IMR-90 (cell line): Measurements from ENCODE around the gene OSCP1. TPM values are rescaled to one million over a fixed set of nuclear protein-coding genes. Genes with fewer than 3 reads are reported as not detected.

Experiments used
- ATAC-seq: fragments of 200-7000 bp; cut with Tn5 transposase; 2 replicates; pipeline ENCODE4 v1.9.1; 2020; ENCODE audit warnings: low read depth, mild to moderate bottlenecking, moderate library complexity
- BruUV-seq: library from RNA; stranded (reverse); fragments of 400-500 nt; replicated peaks from 2 replicates; lab custom pipeline; 2021; lab: Mats Ljungman, UMichigan
- CTCF ChIA-PET: fragments of 300-600 bp; formaldehyde crosslinking; extraction: SDS; loops from one replicate; lab custom pipeline; 2021; ENCODE audit warnings: antibody characterized with exemption; lab: Yijun Ruan, JAX
- POLR2A ChIA-PET: fragments of 300-600 bp; sonication (Branson Sonifier 250); formaldehyde crosslinking; loops from one replicate; lab custom pipeline; 2022; ENCODE audit warnings: antibody characterized with exemption; ENCODE audit not compliant: unreplicated experiment; lab: Charles Lee
- DNase-seq: peaks from one replicate; pipeline ENCODE4 v3.0.0; 2013
- H2AFZ ChIP-seq: replicated peaks from 2 replicates; pipeline ENCODE3; 2013; ENCODE audit warnings: low read length, mild to moderate bottlenecking; ENCODE audit not compliant: poor library complexity
- H2AK5ac ChIP-seq: 2 replicates; pipeline ENCODE4 v1.6.1; 2013; ENCODE audit warnings: low read depth, low read length, inconsistent platforms
- H2AK9ac ChIP-seq: replicated peaks from 2 replicates; pipeline ENCODE3; 2013; ENCODE audit warnings: mild to moderate bottlenecking, low read depth, low read length, moderate library complexity; ENCODE audit not compliant: poor library complexity
- H2BK120ac ChIP-seq: 2 replicates; pipeline ENCODE4 v1.6.1; 2013; ENCODE audit warnings: low read depth, low read length, inconsistent platforms
- H2BK15ac ChIP-seq: 3 replicates; pipeline ENCODE4 v1.6.1; 2013; ENCODE audit warnings: low read depth, low read length, inconsistent platforms
- H2BK20ac ChIP-seq: 2 replicates; pipeline ENCODE4 v1.6.1; 2013; ENCODE audit warnings: low read depth, mild to moderate bottlenecking, inconsistent platforms, low read length, moderate library complexity
- H2BK5ac ChIP-seq: 2 replicates; pipeline ENCODE4 v1.6.1; 2013; ENCODE audit warnings: mild to moderate bottlenecking, low read depth, low read length, inconsistent platforms; ENCODE audit not compliant: poor library complexity, severe bottlenecking
- H3K14ac ChIP-seq: replicated peaks from 2 replicates; pipeline ENCODE4 v1.6.1; 2013; ENCODE audit warnings: low read depth, low read length, inconsistent platforms
- H3K18ac ChIP-seq: 2 replicates; pipeline ENCODE4 v1.6.1; 2013; ENCODE audit warnings: low read depth, low read length, control low read depth
- H3K23ac ChIP-seq: 2 replicates; pipeline ENCODE4 v1.6.1; 2013; ENCODE audit warnings: low read depth, low read length, inconsistent platforms
- H3K27ac ChIP-seq: 2 replicates; pipeline ENCODE4 v1.5.1; 2013; ENCODE audit warnings: mild to moderate bottlenecking, control low read depth, low read length; ENCODE audit not compliant: insufficient read depth
- H3K27me3 ChIP-seq: 2 replicates; pipeline ENCODE4 v1.6.1; 2013; ENCODE audit warnings: low read length; ENCODE audit not compliant: control insufficient read depth, insufficient read depth
- H3K36me3 ChIP-seq: 2 replicates; pipeline ENCODE4 v1.6.1; 2013; ENCODE audit warnings: low read length, mixed read lengths; ENCODE audit not compliant: control insufficient read depth, insufficient read depth
- H3K4ac ChIP-seq: 2 replicates; pipeline ENCODE4 v1.6.1; 2013; ENCODE audit warnings: low read depth, low read length, inconsistent platforms
- H3K4me1 ChIP-seq: 2 replicates; pipeline ENCODE4 v1.6.1; 2013; ENCODE audit warnings: low read length, mixed read lengths; ENCODE audit not compliant: control insufficient read depth, insufficient read depth
- H3K4me2 ChIP-seq: 2 replicates; pipeline ENCODE4 v1.6.1; 2013; ENCODE audit warnings: low read depth, mild to moderate bottlenecking, control low read depth, low read length, moderate library complexity
- H3K4me3 ChIP-seq: 2 replicates; pipeline ENCODE4 v1.5.1; 2013; ENCODE audit warnings: low read depth, mild to moderate bottlenecking, control low read depth, low read length, moderate library complexity; ENCODE audit not compliant: insufficient read depth
- H3K56ac ChIP-seq: 2 replicates; pipeline ENCODE4 v1.6.1; 2013; ENCODE audit warnings: low read length, inconsistent platforms; ENCODE audit not compliant: insufficient read depth; ENCODE audit errors: extremely low read depth
- H3K79me1 ChIP-seq, 2 experiments: 2 replicates each; pipeline ENCODE4 v1.6.1; 2013; ENCODE audit warnings: low read length in 2 of 2, inconsistent platforms in 1 of 2, low read depth in 1 of 2
- H3K9ac ChIP-seq: 2 replicates; pipeline ENCODE4 v1.6.1; 2013; ENCODE audit warnings: low read depth, low read length, control low read depth
- H3K9me1 ChIP-seq: 2 replicates; pipeline ENCODE4 v1.6.1; 2013; ENCODE audit warnings: low read length, inconsistent platforms; ENCODE audit not compliant: insufficient read depth
- H3K9me3 ChIP-seq: 2 replicates; pipeline ENCODE4 v1.6.1; 2013; ENCODE audit warnings: low read length; ENCODE audit not compliant: control insufficient read depth, insufficient read depth
- H4K20me1 ChIP-seq: 2 replicates; pipeline ENCODE4 v1.6.1; 2013; ENCODE audit warnings: low read length, inconsistent platforms; ENCODE audit not compliant: insufficient read depth
- H4K5ac ChIP-seq: 2 replicates; pipeline ENCODE4 v1.6.1; 2013; ENCODE audit warnings: mild to moderate bottlenecking, low read depth, low read length, control low read depth
- H4K8ac ChIP-seq, 2 experiments: 2 replicates each; pipeline ENCODE4 v1.6.1; 2013; ENCODE audit warnings: low read depth in 2 of 2, low read length in 2 of 2, control low read depth in 1 of 2, inconsistent platforms in 1 of 2
- H4K91ac ChIP-seq: 2 replicates; pipeline ENCODE4 v1.6.1; 2013; ENCODE audit warnings: low read depth, low read length, inconsistent platforms; ENCODE audit not compliant: insufficient read depth
- BHLHE40 ChIP-seq: fragments of 150-350 bp; IDR thresholded peaks from 2 replicates; pipeline ENCODE4 v1.6.1; 2016; ENCODE audit warnings: mild to moderate bottlenecking, low read depth, low read length
- FOS ChIP-seq: fragments of 150-350 bp; IDR thresholded peaks from 2 replicates; pipeline ENCODE4 v1.6.1; 2016; ENCODE audit warnings: low read depth, low read length
- MAFK ChIP-seq: IDR thresholded peaks from 2 replicates; pipeline ENCODE4 v1.6.1; 2012; ENCODE audit warnings: low read depth, low read length, improper control_type of control experiment
- MAZ ChIP-seq: IDR thresholded peaks from 2 replicates; pipeline ENCODE4 v1.6.1; 2012; ENCODE audit warnings: low read depth, mild to moderate bottlenecking, low read length, improper control_type of control experiment, moderate library complexity, borderline replicate concordance
- MXI1 ChIP-seq: IDR thresholded peaks from 2 replicates; pipeline ENCODE4 v1.6.1; 2012; ENCODE audit warnings: low read depth, mild to moderate bottlenecking, low read length, moderate library complexity, borderline replicate concordance
- POLR2A ChIP-seq: IDR thresholded peaks from 2 replicates; pipeline ENCODE4 v1.6.1; 2012; ENCODE audit warnings: mild to moderate bottlenecking, low read depth, low read length
- RAD21 ChIP-seq: IDR thresholded peaks from 2 replicates; pipeline ENCODE4 v1.6.1; 2012; ENCODE audit warnings: low read length, improper control_type of control experiment
- RCOR1 ChIP-seq: IDR thresholded peaks from 2 replicates; pipeline ENCODE4 v1.6.1; 2012; ENCODE audit warnings: mild to moderate bottlenecking, low read length, improper control_type of control experiment; ENCODE audit not compliant: insufficient replicate concordance
- SMC3 ChIP-seq: fragments of 150-350 bp; IDR thresholded peaks from 2 replicates; pipeline ENCODE4 v1.6.1; 2016; ENCODE audit warnings: low read depth, mild to moderate bottlenecking, antibody characterized with exemption, low read length, moderate library complexity
- WGBS, 2 experiments: methylation state at CpG; one replicate each; pipeline versions ENCODE4 v1.1.5 to v1.1.7; 2013; ENCODE audit warnings: missing lambda C conversion rate in 2 of 2; ENCODE audit not compliant: insufficient read length in 1 of 2; ENCODE audit errors: extremely low coverage in 2 of 2; 5-methylcytosine and 5-hydroxymethylcytosine counted together
- dilution Hi-C: fragments of 300-500 bp; cut with HindIII; formaldehyde crosslinking; loops from one replicate; pipeline ENCODE4 v1.14.3; 2018; ENCODE audit warnings: low sequenced_read_pairs; ENCODE audit not compliant: unreplicated experiment
- in situ Hi-C: fragments of 300-500 bp; cut with MboI; formaldehyde crosslinking; loops from 3 replicates; pipeline ENCODE4 v1.14.3; 2019; ENCODE audit warnings: low sequenced_read_pairs, inconsistent platforms, mixed read lengths
- intact Hi-C: fragments of 100-400 bp; cut with micrococcal nuclease; formaldehyde crosslinking; loops from 2 replicates; pipeline ENCODE4 v1.10.0; 2022
- polyA plus RNA-seq, 3 experiments: library from polyadenylated mRNA; depleted of rRNA; stranded (reverse); fragments of >200 nt; gene quantifications; 2 replicates each; pipeline ENCODE4 v1.2.3, GENCODE V29; 2012; ENCODE audit warnings: low replicate concordance in 1 of 3
- total RNA-seq: library from RNA; depleted of rRNA; stranded (reverse); fragments of >200 nt; gene quantifications from 2 replicates; pipeline ENCODE4 v1.2.3, GENCODE V29; 2012

The OSCP1 gene
- total and polyA plus RNA-seq, 2 of the 4 experiments (the other 2 are of a cell fraction): 7.8 to 11.8 TPM

DNA sequence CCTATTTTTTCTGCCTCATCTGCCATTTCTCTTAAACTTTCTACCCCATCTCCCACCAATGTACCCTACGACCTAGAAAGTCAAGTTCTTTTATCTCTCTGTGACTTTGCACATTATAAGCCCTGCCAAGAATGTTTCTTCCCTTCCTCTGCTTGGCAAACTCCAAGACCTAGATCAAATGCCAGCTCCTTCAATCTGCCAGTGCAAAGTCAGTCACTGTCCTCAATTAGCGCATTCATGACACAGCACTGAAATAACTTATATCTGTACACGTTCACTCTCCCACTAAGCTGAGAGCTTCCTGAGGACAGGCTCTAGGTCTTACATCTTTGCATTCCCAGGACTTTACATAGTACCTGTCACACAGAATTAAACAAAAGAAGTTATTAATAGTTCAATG lies 31.1 kb downstream of the OSCP1 start (continued):
- TF ChIP-seq POLR2A: no peak

DNA sequence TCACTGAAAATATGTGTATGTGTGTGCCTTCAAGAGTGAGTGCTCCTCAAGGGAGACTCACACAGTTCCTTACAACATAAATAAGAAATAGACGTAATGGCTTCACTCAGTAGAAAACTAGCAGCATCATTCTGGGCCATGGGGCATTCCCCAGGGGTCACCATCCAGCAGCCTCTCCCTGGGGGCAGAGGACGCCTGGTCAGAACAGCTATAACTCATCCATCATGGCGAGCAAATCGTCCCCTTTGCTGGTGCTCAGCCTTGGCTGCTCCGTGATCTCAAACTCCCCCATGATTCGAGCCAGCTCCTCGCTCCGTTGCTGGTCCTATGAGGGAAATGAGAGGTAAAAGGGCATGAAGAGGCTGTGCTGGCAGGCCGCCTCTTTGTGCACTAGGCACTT lies 32.3 kb downstream of the OSCP1 start:
- intact Hi-C loops: no loop called here
- dilution Hi-C loops: no loop called here
- Histone ChIP-seq H2AK5ac (no peak overlapping the region), H3K4ac (no peak overlapping the region), H3K56ac (no peak overlapping the region), H3K4me2 (no peak overlapping the region), H2AFZ (no peak overlapping the region), H4K91ac (no peak overlapping the region), H3K79me1 (no peaks in the 10 kb centered on the region), H3K36me3 (peaks cover 2% of the 10 kb centered on the region; the same call in 1 of the 2 replicates), H4K8ac (no peak overlapping the region), H2BK120ac (no peak overlapping the region), H2BK20ac (no peak overlapping the region), H4K5ac (no peak overlapping the region), H2BK15ac (no peak overlapping the region), H3K23ac (no peak overlapping the region), H2AK9ac (no peak overlapping the region), H3K18ac (no peak overlapping the region), H3K14ac (no peak overlapping the region), H3K9me3 (no peaks in the 10 kb centered on the region), H3K27me3 (no peaks in the 10 kb centered on the region), H3K4me1 (peaks cover 5% of the 10 kb centered on the region), H3K27ac (no peak overlapping the region), H3K9ac (no peak overlapping the region), H2BK5ac (no peak overlapping the region), H3K9me1 (no peaks in the 10 kb centered on the region), H4K20me1 (no peaks in the 10 kb centered on the region), H3K4me3 (no peak overlapping the region)
- WGBS, 2 experiments: no CpG with 5 or more reads among the region's 9 CpGs
- CTCF ChIA-PET: no interaction called here
- no TSS peak for BruUV-seq
- ATAC-seq: no peak
- POLR2A ChIA-PET: interaction anchor here (0.5 kb wide), 1 partner anchor 1691 kb away, joined by 4 read pairs; no protein-coding TSS in a partner anchor
- in situ Hi-C loops: loop anchor here (25.0 kb wide), 1 partner anchor 306 kb away; no protein-coding TSS in a partner anchor
- TF ChIP-seq MAFK: no peak
- TF ChIP-seq POLR2A: no peak
- no peak for TF ChIP-seq MXI1
- no peak for TF ChIP-seq RAD21
- no peak for TF ChIP-seq SMC3
- no peak for TF ChIP-seq MAZ
- no peak for TF ChIP-seq BHLHE40
- no peak for TF ChIP-seq FOS
- no peak for TF ChIP-seq RCOR1
- DNase-seq: no peak
